ENCODE results near the gene BMPR1B.

BMPR1B gene

GRCh38 chr4:94934864-94935263 lies 177.1 kb downstream of the BMPR1B start:
- H3K9ac ChIP-seq (ENCODE audit: low read length in 5 of 5): no peak overlapping the region
- no peaks in the 10 kb centered on the region for H3K9me3 ChIP-seq (ENCODE audit: control insufficient read depth in 5 of 5, low read length in 5 of 5)
- H3K27me3 ChIP-seq (ENCODE audit: control insufficient read depth in 5 of 5, insufficient read depth in 4 of 5, low read length in 5 of 5): no peaks in the 10 kb centered on the region
- H3K4me3 ChIP-seq (ENCODE audit: low read depth in 1 of 5, low read length in 5 of 5): no peak overlapping the region
- H3K36me3 ChIP-seq (ENCODE audit: control insufficient read depth in 5 of 5, insufficient read depth in 5 of 5, low read length in 5 of 5): no peaks in the 10 kb centered on the region
- no peak overlapping the region for H3K27ac ChIP-seq (ENCODE audit: low read depth, low read length)
- no peaks in the 10 kb centered on the region for H3K4me1 ChIP-seq (ENCODE audit: control insufficient read depth in 5 of 5, insufficient read depth in 5 of 5, low read length in 5 of 5)

- H3K36me3 ChIP-seq (ENCODE audit: control insufficient read depth in 5 of 5, insufficient read depth in 5 of 5, low read length in 5 of 5): no peaks in the 10 kb centered on the region
- no peak overlapping the region for H3K4me3 ChIP-seq (ENCODE audit: low read depth in 1 of 5, low read length in 5 of 5)
- no peak overlapping the region for H3K9ac ChIP-seq (ENCODE audit: low read length in 5 of 5)
- no peaks in the 10 kb centered on the region for H3K27me3 ChIP-seq (ENCODE audit: control insufficient read depth in 5 of 5, insufficient read depth in 4 of 5, low read length in 5 of 5)
- H3K27ac ChIP-seq (ENCODE audit: low read depth, low read length): no peak overlapping the region
- H3K9me3 ChIP-seq (ENCODE audit: control insufficient read depth in 5 of 5, low read length in 5 of 5): no peaks in the 10 kb centered on the region
- H3K4me1 ChIP-seq (ENCODE audit: control insufficient read depth in 5 of 5, insufficient read depth in 5 of 5, low read length in 5 of 5): no peaks in the 10 kb centered on the region
Measured at GRCh38 chr4:94936854-94937253, 179.1 kb downstream of the BMPR1B start.

GRCh38 chr4:94939791-94940519 lies 182.2 kb downstream of the BMPR1B start:
- H3K4me3 ChIP-seq (ENCODE audit: low read depth in 1 of 5, low read length in 5 of 5): no peak overlapping the region

GRCh38 chr4:94940520-94940908 lies 182.8 kb downstream of the BMPR1B start:
- Histone ChIP-seq H3K9me3 (ENCODE audit: control insufficient read depth in 5 of 5, low read length in 5 of 5) (no peaks in the 10 kb centered on the region), H3K9ac (ENCODE audit: low read length in 5 of 5) (no peak overlapping the region), H3K27me3 (ENCODE audit: control insufficient read depth in 5 of 5, insufficient read depth in 4 of 5, low read length in 5 of 5) (no peaks in the 10 kb centered on the region), H3K36me3 (ENCODE audit: control insufficient read depth in 5 of 5, insufficient read depth in 5 of 5, low read length in 5 of 5) (no peaks in the 10 kb centered on the region), H3K4me3 (ENCODE audit: low read depth in 1 of 5, low read length in 5 of 5) (no peak overlapping the region), H3K27ac (ENCODE audit: low read depth, low read length) (no peak overlapping the region), H3K4me1 (ENCODE audit: control insufficient read depth in 5 of 5, insufficient read depth in 5 of 5, low read length in 5 of 5) (no peaks in the 10 kb centered on the region)

More at GRCh38 chr4:94939791-94940519, 182.2 kb downstream of the BMPR1B start:
- Histone ChIP-seq H3K4me1 (ENCODE audit: control insufficient read depth in 5 of 5, insufficient read depth in 5 of 5, low read length in 5 of 5) (no peaks in the 10 kb centered on the region), H3K27ac (ENCODE audit: low read depth, low read length) (no peak overlapping the region), H3K27me3 (ENCODE audit: control insufficient read depth in 5 of 5, insufficient read depth in 4 of 5, low read length in 5 of 5) (no peaks in the 10 kb centered on the region), H3K9me3 (ENCODE audit: control insufficient read depth in 5 of 5, low read length in 5 of 5) (no peaks in the 10 kb centered on the region), H3K9ac (ENCODE audit: low read length in 5 of 5) (no peak overlapping the region), H3K36me3 (ENCODE audit: control insufficient read depth in 5 of 5, insufficient read depth in 5 of 5, low read length in 5 of 5) (no peaks in the 10 kb centered on the region)

GRCh38 chr4:94941706-94942105 lies 184.0 kb downstream of the BMPR1B start:
- Histone ChIP-seq H3K36me3 (ENCODE audit: control insufficient read depth in 5 of 5, insufficient read depth in 5 of 5, low read length in 5 of 5) (no peaks in the 10 kb centered on the region), H3K9ac (ENCODE audit: low read length in 5 of 5) (no peak overlapping the region), H3K4me3 (ENCODE audit: low read depth in 1 of 5, low read length in 5 of 5) (no peak overlapping the region), H3K27ac (ENCODE audit: low read depth, low read length) (no peak overlapping the region), H3K27me3 (ENCODE audit: control insufficient read depth in 5 of 5, insufficient read depth in 4 of 5, low read length in 5 of 5) (no peaks in the 10 kb centered on the region), H3K9me3 (ENCODE audit: control insufficient read depth in 5 of 5, low read length in 5 of 5) (no peaks in the 10 kb centered on the region), H3K4me1 (ENCODE audit: control insufficient read depth in 5 of 5, insufficient read depth in 5 of 5, low read length in 5 of 5) (no peaks in the 10 kb centered on the region)

- Histone ChIP-seq H3K4me1 (ENCODE audit: control insufficient read depth in 5 of 5, insufficient read depth in 5 of 5, low read length in 5 of 5) (no peaks in the 10 kb centered on the region), H3K9me3 (ENCODE audit: control insufficient read depth in 5 of 5, low read length in 5 of 5) (no peaks in the 10 kb centered on the region), H3K27ac (ENCODE audit: low read depth, low read length) (no peak overlapping the region), H3K27me3 (ENCODE audit: control insufficient read depth in 5 of 5, insufficient read depth in 4 of 5, low read length in 5 of 5) (no peaks in the 10 kb centered on the region), H3K4me3 (ENCODE audit: low read depth in 1 of 5, low read length in 5 of 5) (no peak overlapping the region), H3K36me3 (ENCODE audit: control insufficient read depth in 5 of 5, insufficient read depth in 5 of 5, low read length in 5 of 5) (no peaks in the 10 kb centered on the region), H3K9ac (ENCODE audit: low read length in 5 of 5) (no peak overlapping the region)
Measured at GRCh38 chr4:94944726-94945125, 187.0 kb downstream of the BMPR1B start.

- Histone ChIP-seq H3K9me3 (ENCODE audit: control insufficient read depth in 5 of 5, low read length in 5 of 5) (no peaks in the 10 kb centered on the region), H3K27me3 (ENCODE audit: control insufficient read depth in 5 of 5, insufficient read depth in 4 of 5, low read length in 5 of 5) (no peaks in the 10 kb centered on the region), H3K4me1 (ENCODE audit: control insufficient read depth in 5 of 5, insufficient read depth in 5 of 5, low read length in 5 of 5) (no peaks in the 10 kb centered on the region), H3K27ac (ENCODE audit: low read depth, low read length) (no peak overlapping the region), H3K9ac (ENCODE audit: low read length in 5 of 5) (no peak overlapping the region), H3K36me3 (ENCODE audit: control insufficient read depth in 5 of 5, insufficient read depth in 5 of 5, low read length in 5 of 5) (no peaks in the 10 kb centered on the region), H3K4me3 (ENCODE audit: low read depth in 1 of 5, low read length in 5 of 5) (no peak overlapping the region)
Measured at GRCh38 chr4:94947681-94948108, 189.9 kb downstream of the BMPR1B start.

- Histone ChIP-seq H3K9ac (ENCODE audit: low read length in 5 of 5) (no peak overlapping the region), H3K27me3 (ENCODE audit: control insufficient read depth in 5 of 5, insufficient read depth in 4 of 5, low read length in 5 of 5) (no peaks in the 10 kb centered on the region), H3K4me1 (ENCODE audit: control insufficient read depth in 5 of 5, insufficient read depth in 5 of 5, low read length in 5 of 5) (no peaks in the 10 kb centered on the region), H3K27ac (ENCODE audit: low read depth, low read length) (no peak overlapping the region), H3K9me3 (ENCODE audit: control insufficient read depth in 5 of 5, low read length in 5 of 5) (no peaks in the 10 kb centered on the region), H3K4me3 (ENCODE audit: low read depth in 1 of 5, low read length in 5 of 5) (no peak overlapping the region), H3K36me3 (ENCODE audit: control insufficient read depth in 5 of 5, insufficient read depth in 5 of 5, low read length in 5 of 5) (no peaks in the 10 kb centered on the region)
Measured at GRCh38 chr4:94954251-94954650, 196.5 kb downstream of the BMPR1B start.

GRCh38 chr4:94957030-94957429 lies 199.3 kb downstream of the BMPR1B start:
- H3K4me1 ChIP-seq (ENCODE audit: control insufficient read depth in 5 of 5, insufficient read depth in 5 of 5, low read length in 5 of 5): no peaks in the 10 kb centered on the region

GRCh38 chr4:94959307-94959706 lies 201.6 kb downstream of the BMPR1B start:
- no peak overlapping the region for H3K4me3 ChIP-seq (ENCODE audit: low read depth in 1 of 5, low read length in 5 of 5)
- no peaks in the 10 kb centered on the region for H3K36me3 ChIP-seq (ENCODE audit: control insufficient read depth in 5 of 5, insufficient read depth in 5 of 5, low read length in 5 of 5)
- no peak overlapping the region for H3K27ac ChIP-seq (ENCODE audit: low read depth, low read length)
- H3K9me3 ChIP-seq (ENCODE audit: control insufficient read depth in 5 of 5, low read length in 5 of 5): peaks cover 0 to 4% (median 0%) of the 10 kb centered on the region in 5 donors
- H3K4me1 ChIP-seq (ENCODE audit: control insufficient read depth in 5 of 5, insufficient read depth in 5 of 5, low read length in 5 of 5): no peaks in the 10 kb centered on the region
- H3K27me3 ChIP-seq (ENCODE audit: control insufficient read depth in 5 of 5, insufficient read depth in 4 of 5, low read length in 5 of 5): no peaks in the 10 kb centered on the region
- H3K9ac ChIP-seq (ENCODE audit: low read length in 5 of 5): no peak overlapping the region

More at GRCh38 chr4:94957030-94957429, 199.3 kb downstream of the BMPR1B start:
- no peaks in the 10 kb centered on the region for H3K9me3 ChIP-seq (ENCODE audit: control insufficient read depth in 5 of 5, low read length in 5 of 5)
- H3K27ac ChIP-seq (ENCODE audit: low read depth, low read length): no peak overlapping the region
- H3K4me3 ChIP-seq (ENCODE audit: low read depth in 1 of 5, low read length in 5 of 5): no peak overlapping the region
- no peaks in the 10 kb centered on the region for H3K27me3 ChIP-seq (ENCODE audit: control insufficient read depth in 5 of 5, insufficient read depth in 4 of 5, low read length in 5 of 5)
- H3K9ac ChIP-seq (ENCODE audit: low read length in 5 of 5): no peak overlapping the region
- H3K36me3 ChIP-seq (ENCODE audit: control insufficient read depth in 5 of 5, insufficient read depth in 5 of 5, low read length in 5 of 5): no peaks in the 10 kb centered on the region
